Right cardiac atrium (tissue), 5 donors: ENCODE results near the gene NSFL1C. TPM values are rescaled to one million over a fixed set of nuclear protein-coding genes. Genes with fewer than 3 reads are reported as not detected.
A peak's percentile ranks its signal among the peaks of the same experiment; 100 is the strongest.
"Not testable (repeated sequence)": the region's sequence is repeated elsewhere in the genome, so short reads cannot be mapped to it uniquely, and the experiment has no call there.

ENCODE experiments used
- ATAC-seq, 2 donors: fragments of 200-7000 bp; cut with Tn5 transposase; one replicate each; pipeline versions ENCODE4 v1.8.0 to v1.9.1; 2020; ENCODE audit warnings: moderate library complexity in 2 of 2, mild to moderate bottlenecking in 1 of 2
- DNase-seq, 3 donors: peaks; one replicate each; pipeline ENCODE4 v3.0.0-alpha.2; 2020
- H3K27ac ChIP-seq: one replicate; pipeline ENCODE4 v1.5.1; 2013; ENCODE audit warnings: mild to moderate bottlenecking, low read length, control low read depth, moderate library complexity
- H3K27me3 ChIP-seq: one replicate; pipeline ENCODE4 v1.6.1; 2013; ENCODE audit not compliant: control insufficient read depth, insufficient read depth
- H3K4me1 ChIP-seq: one replicate; pipeline ENCODE4 v1.6.1; 2013; ENCODE audit warnings: low read length; ENCODE audit not compliant: control insufficient read depth, insufficient read depth
- H3K4me3 ChIP-seq: one replicate; pipeline ENCODE4 v1.5.1; 2013; ENCODE audit warnings: low read length, control low read depth
- H3K9me3 ChIP-seq: one replicate; pipeline ENCODE4 v1.6.1; 2013; ENCODE audit warnings: low read length; ENCODE audit not compliant: control insufficient read depth
- WGBS: extraction: QIAGEN DNeasy Blood & Tissue Kit; methylation state at CpG from one replicate; pipeline ENCODE4 v1.1.7; 2013; 5-methylcytosine and 5-hydroxymethylcytosine counted together
- intact Hi-C, 4 donors: fragments of 100-400 bp; cut with DNase I; formaldehyde crosslinking; loops; one replicate each; pipeline versions ENCODE4 v1.11.0 to v1.14.0; 2022 to 2023
- polyA plus RNA-seq: library from polyadenylated mRNA; stranded (reverse); fragments of 200-250 nt; gene quantifications from one replicate; pipeline ENCODE4 v1.2.3, GENCODE V29; 2013
- total RNA-seq, 4 donors: library from RNA; stranded (reverse); fragmentation: NEBNext Ultra II Directional; extraction: Animal tissue kit (Norgen Biotek cat#: 25700); gene quantifications; one replicate each; pipeline ENCODE4 v1.2.1, GENCODE V29; 2021
- donor health status: healthy with polysubstance abuse.
- donor health status: DM: no; HTN: yes; CAD: no.
- donor health status: DM: no; HTN: no; CAD: no.
- donor health status: DM: no; HTN: yes; CAD: no; lungs with severe emphysema.
- donor health status: DM: yes; HTN: yes; CAD: no.

NSFL1C gene
- total and polyA plus RNA-seq, 5 donors = 36.3 to 65.6 (median 56.7) TPM

GRCh38 chr20:1402149-1402548 is 64.5 kb downstream of the NSFL1C start:
- no peak for DNase-seq
- no peaks in the 10 kb centered on the region for H3K4me1 ChIP-seq
- WGBS = 77% methylated on average over 7 of the region's 7 CpGs
- intact Hi-C loops = no loop called here
- no peak for ATAC-seq
- H3K4me3 ChIP-seq = no peak overlapping the region
- no peaks in the 10 kb centered on the region for H3K27me3 ChIP-seq
- H3K27ac ChIP-seq = no peak overlapping the region
- no peaks in the 10 kb centered on the region for H3K9me3 ChIP-seq

- H3K4me1 ChIP-seq = no peaks in the 10 kb centered on the region
- intact Hi-C loops = no loop called here
- H3K9me3 ChIP-seq = no peaks in the 10 kb centered on the region
- DNase-seq (no peak), ATAC-seq (no peak)
- no peak overlapping the region for H3K4me3 ChIP-seq
- no peak overlapping the region for H3K27ac ChIP-seq
- H3K27me3 ChIP-seq = no peaks in the 10 kb centered on the region
- 88% methylated on average over 3 of the region's 3 CpGs for whole genome bisulfite sequencing
Observed at GRCh38 chr20:1401451-1401907, 65.2 kb downstream of the NSFL1C start.

GRCh38 chr20:1399678-1400366 is 66.8 kb downstream of the NSFL1C start:
- not testable (repeated sequence) for ATAC-seq, H3K27me3 ChIP-seq, H3K4me3 ChIP-seq, DNase-seq, H3K27ac ChIP-seq, H3K9me3 ChIP-seq, H3K4me1 ChIP-seq
- intact Hi-C loops = loop anchor here in 1 of 4 donors (5.0 kb wide), 1 partner anchor 88 kb away; no protein-coding TSS in a partner anchor
- WGBS = 60% methylated on average over 8 of the region's 8 CpGs

GRCh38 chr20:1398185-1398584 is 68.5 kb downstream of the NSFL1C start:
- not testable (repeated sequence) for H3K27ac ChIP-seq, H3K4me1 ChIP-seq, DNase-seq, H3K9me3 ChIP-seq, ATAC-seq, H3K27me3 ChIP-seq, H3K4me3 ChIP-seq
- intact Hi-C loops = loop anchor here in 1 of 4 donors (5.0 kb wide), 1 partner anchor 86 kb away; no protein-coding TSS in a partner anchor
- 68% methylated on average over 7 of the region's 7 CpGs for WGBS

GRCh38 chr20:1397710-1398109 is 68.9 kb downstream of the NSFL1C start:
- 54% methylated on average over 4 of the region's 4 CpGs for WGBS
- no peak for DNase-seq
- H3K9me3 ChIP-seq = no peaks in the 10 kb centered on the region
- intact Hi-C loops = loop anchor here in 1 of 4 donors (5.0 kb wide), 1 partner anchor 85 kb away; no protein-coding TSS in a partner anchor
- ATAC-seq = no peak
- H3K4me3 ChIP-seq = no peak overlapping the region
- no peaks in the 10 kb centered on the region for H3K4me1 ChIP-seq
- H3K27ac ChIP-seq = no peak overlapping the region
- H3K27me3 ChIP-seq = no peaks in the 10 kb centered on the region

- intact Hi-C loops = loop anchor here in 1 of 4 donors (5.0 kb wide), 1 partner anchor 84 kb away; no protein-coding TSS in a partner anchor
- WGBS = 77% methylated on average over 4 of the region's 4 CpGs
Observed at GRCh38 chr20:1396702-1397101, 69.9 kb downstream of the NSFL1C start.

GRCh38 chr20:1396264-1396663 is 70.4 kb downstream of the NSFL1C start:
- DNase-seq (no peak), ATAC-seq (no peak)
- Histone ChIP-seq H3K9me3 (no peaks in the 10 kb centered on the region), H3K27ac (no peak overlapping the region), H3K27me3 (no peaks in the 10 kb centered on the region), H3K4me1 (no peaks in the 10 kb centered on the region), H3K4me3 (no peak overlapping the region)
- intact Hi-C loops = loop anchor here in 1 of 4 donors (5.0 kb wide), 1 partner anchor 84 kb away; no protein-coding TSS in a partner anchor
- WGBS = 58% methylated on average over 1 of the region's 1 CpG

More at GRCh38 chr20:1396702-1397101, 69.9 kb downstream of the NSFL1C start:
- Histone ChIP-seq H3K27ac (no peak overlapping the region), H3K9me3 (no peaks in the 10 kb centered on the region), H3K4me1 (no peaks in the 10 kb centered on the region), H3K27me3 (no peaks in the 10 kb centered on the region), H3K4me3 (no peak overlapping the region)
- no peak for ATAC-seq
- no peak for DNase-seq

- peaks cover 11% of the 10 kb centered on the region for H3K4me1 ChIP-seq
- H3K27ac ChIP-seq = no peak overlapping the region
- no peaks in the 10 kb centered on the region for H3K9me3 ChIP-seq
- 59% methylated on average over 2 of the region's 2 CpGs for WGBS
- no peaks in the 10 kb centered on the region for H3K27me3 ChIP-seq
- no peak overlapping the region for H3K4me3 ChIP-seq
- no peak for ATAC-seq
- DNase-seq = no peak
- intact Hi-C loops = loop anchor here in 3 of 4 donors (5.0 kb wide), 2 partner anchors 72 to 82 kb away; no protein-coding TSS in a partner anchor
Observed at GRCh38 chr20:1394686-1395085, 72.0 kb downstream of the NSFL1C start.

GRCh38 chr20:1393507-1393882 is 73.2 kb downstream of the NSFL1C start:
- H3K4me1 ChIP-seq = peaks cover 17% of the 10 kb centered on the region
- intact Hi-C loops = loop anchor here in 2 of 4 donors (5.0 kb wide), 1 partner anchor 71 kb away; no protein-coding TSS in a partner anchor
- 65% methylated on average over 7 of the region's 7 CpGs for WGBS

GRCh38 chr20:1392693-1393506 is 73.7 kb downstream of the NSFL1C start, which contains the start of gene FKBP1A:
FKBP1A (minus strand) TSS chr20:1393054; CDS start chr20:1392998, 56 bp downstream.
- H3K4me1 ChIP-seq = peaks cover 19% of the 10 kb centered on the region
- H3K27ac ChIP-seq = peak within 1 kb of the TSS; percentile 60
- peak; percentile 94 to 97 (median 97) for DNase-seq
- ATAC-seq = peak; percentile 95 to 98
- intact Hi-C loops = loop anchor here in 2 of 4 donors (5.0 kb wide), 1 partner anchor 71 kb away; no protein-coding TSS in a partner anchor
- WGBS = 1% methylated on average over 79 of the region's 79 CpGs
- no peaks in the 10 kb centered on the region for H3K27me3 ChIP-seq
- peak within 1 kb of the TSS; percentile 96 for H3K4me3 ChIP-seq
- H3K9me3 ChIP-seq = no peaks in the 10 kb centered on the region

More at GRCh38 chr20:1393507-1393882, 73.2 kb downstream of the NSFL1C start:
- Histone ChIP-seq H3K27ac (no peak overlapping the region), H3K27me3 (no peaks in the 10 kb centered on the region), H3K9me3 (no peaks in the 10 kb centered on the region), H3K4me3 (peak overlapping the region; percentile 96)
- DNase-seq (no peak), ATAC-seq (no peak)

GRCh38 chr20:1392443-1392692 is 74.3 kb downstream of the NSFL1C start:
- Histone ChIP-seq H3K4me1 (peaks cover 19% of the 10 kb centered on the region), H3K27ac (peak overlapping the region; percentile 60), H3K4me3 (peak overlapping the region; percentile 96), H3K9me3 (no peaks in the 10 kb centered on the region), H3K27me3 (no peaks in the 10 kb centered on the region)
- intact Hi-C loops = loop anchor here in 2 of 4 donors (5.0 kb wide), 1 partner anchor 70 kb away; no protein-coding TSS in a partner anchor
- under 1% methylated on average over 13 of the region's 13 CpGs for WGBS
- ATAC-seq = no peak
- no peak for DNase-seq
